Prostate gland (tissue), 2 donors: ENCODE results near the gene SPX. TPM values are rescaled to one million over a fixed set of nuclear protein-coding genes. Genes with fewer than 3 reads are reported as not detected.

Source experiments
- DNase-seq: peaks from one replicate; pipeline ENCODE4 v3.0.0-alpha.2; 2019; ENCODE audit warnings: low spot score
- H3K27ac ChIP-seq, 2 donors: fragments of 200-600 bp; sonication (generic); 2 replicates each; pipeline ENCODE4 v1.5.1; 2017 to 2019
- H3K27me3 ChIP-seq: fragments of 200-600 bp; sonication (generic); replicated peaks from 2 replicates; pipeline ENCODE4 v1.5.1; 2019; ENCODE audit not compliant: insufficient read depth
- H3K36me3 ChIP-seq, 2 donors: fragments of 200-600 bp; sonication (generic); 1 replicate in 1 of 2; 2 replicates in 1 of 2; pipeline versions ENCODE4 v1.5.1 to v1.8.1; 2017 to 2019
- H3K4me1 ChIP-seq: fragments of 200-600 bp; sonication (generic); replicated peaks from 2 replicates; pipeline ENCODE4 v1.5.1; 2019
- H3K4me3 ChIP-seq, 2 donors: fragments of 200-600 bp; sonication (generic); 2 replicates each; pipeline ENCODE4 v1.5.1; 2017 to 2019
- H3K9me3 ChIP-seq: fragments of 200-600 bp; sonication (generic); 2 replicates; pipeline ENCODE4 v1.5.1; 2017
- CTCF ChIP-seq, 4 experiments: fragments of 200-600 bp in 2 of 4; fragments of 450-650 bp in 2 of 4; sonication (generic) in 2 of 4; IDR thresholded peaks; 1 replicate in 3 of 4; 2 replicates in 1 of 4; pipeline ENCODE4 v1.5.1; 2016 to 2019; ENCODE audit warnings: antibody characterized with exemption in 4 of 4, mild to moderate bottlenecking in 2 of 4, moderate library complexity in 2 of 4
- POLR2A ChIP-seq: fragments of 450-650 bp; IDR thresholded peaks from one replicate; pipeline ENCODE4 v1.6.1; 2016; ENCODE audit warnings: antibody characterized with exemption, mild to moderate bottlenecking
- POLR2AphosphoS5 ChIP-seq: sonication (generic); formaldehyde crosslinking; IDR thresholded peaks from one replicate; pipeline ENCODE4 v1.6.1; 2017; ENCODE audit warnings: antibody characterized with exemption
- WGBS: methylation state at CpG from one replicate; pipeline ENCODE4 v1.1.5; 2018; 5-methylcytosine and 5-hydroxymethylcytosine counted together
- intact Hi-C: fragments of 100-400 bp; cut with DNase I; formaldehyde crosslinking; loops from one replicate; pipeline ENCODE4 v1.14.2; 2022
- total RNA-seq, 2 donors: library from RNA; depleted of rRNA; stranded (reverse); fragments of >200 nt; gene quantifications; one replicate each; pipeline ENCODE4 v1.1.0, GENCODE V29; 2016

SPX gene
- total RNA-seq, 2 donors from 2014 or later: 0.51 TPM; not detected in 1

GRCh38 chr12:21542403-21542802, 16.3 kb downstream of the SPX start:
- DNase-seq: no peak
- no peaks in the 10 kb centered on the region for H3K36me3 ChIP-seq
- H3K4me3 ChIP-seq: no peak overlapping the region
- H3K27ac ChIP-seq: no peak overlapping the region
- intact Hi-C loops: no loop called here
- no peaks in the 10 kb centered on the region for H3K4me1 ChIP-seq
- H3K27me3 ChIP-seq: no peaks in the 10 kb centered on the region
- no peaks in the 10 kb centered on the region for H3K9me3 ChIP-seq
- 57% methylated on average over 5 of the region's 5 CpGs for WGBS
- TF ChIP-seq CTCF (IDR thresholded peaks at IDR 0.05) (no peak), POLR2A (no peak), POLR2AphosphoS5 (no peak)

- DNase-seq: no peak
- no peaks in the 10 kb centered on the region for H3K4me1 ChIP-seq
- H3K27ac ChIP-seq: no peak overlapping the region
- no peaks in the 10 kb centered on the region for H3K9me3 ChIP-seq
- no peak overlapping the region for H3K4me3 ChIP-seq
- no peak for TF ChIP-seq POLR2A
- no peak for TF ChIP-seq CTCF (IDR thresholded peaks at IDR 0.05)
- TF ChIP-seq POLR2AphosphoS5: no peak
- intact Hi-C loops: no loop called here
- H3K36me3 ChIP-seq: no peaks in the 10 kb centered on the region
- H3K27me3 ChIP-seq: no peaks in the 10 kb centered on the region
Measured at GRCh38 chr12:21543151-21543550, 17.1 kb downstream of the SPX start.

DNA sequence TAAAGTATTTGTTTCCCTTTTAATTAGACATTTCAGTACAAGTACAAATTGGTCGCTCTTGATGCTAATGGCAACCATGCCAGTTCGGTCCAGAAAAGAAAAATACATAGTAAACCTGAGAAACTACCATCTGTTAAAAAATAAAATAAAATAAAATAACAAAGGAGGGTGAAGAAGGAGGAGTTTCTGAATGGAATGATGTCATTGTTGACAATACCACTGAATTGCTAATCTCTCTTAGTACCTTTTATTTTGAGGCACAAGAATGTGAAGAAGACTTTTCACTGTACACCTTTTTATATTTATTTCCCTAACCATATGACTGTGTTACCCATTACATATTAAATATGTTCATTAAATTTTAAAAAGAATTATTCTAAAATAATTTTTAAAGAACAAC, 19.5 kb downstream of the SPX start:
- no peak for DNase-seq
- Histone ChIP-seq H3K27ac (no peak overlapping the region), H3K4me1 (no peaks in the 10 kb centered on the region), H3K27me3 (no peaks in the 10 kb centered on the region), H3K4me3 (no peak overlapping the region), H3K9me3 (no peaks in the 10 kb centered on the region), H3K36me3 (no peaks in the 10 kb centered on the region)
- 91% methylated on average over 2 of the region's 2 CpGs for WGBS
- intact Hi-C loops: no loop called here
- TF ChIP-seq CTCF (IDR thresholded peaks at IDR 0.05): no peak
- TF ChIP-seq POLR2A: no peak

GRCh38 chr12:21546716-21547115, 20.6 kb downstream of the SPX start:
- H3K9me3 ChIP-seq: no peaks in the 10 kb centered on the region
- TF ChIP-seq POLR2A (no peak), POLR2AphosphoS5 (no peak), CTCF (IDR thresholded peaks at IDR 0.05) (no peak)
- H3K4me3 ChIP-seq: no peak overlapping the region
- DNase-seq: no peak
- no peaks in the 10 kb centered on the region for H3K4me1 ChIP-seq
- H3K27ac ChIP-seq: no peak overlapping the region
- H3K36me3 ChIP-seq: no peaks in the 10 kb centered on the region
- WGBS: 0% methylated on average over 1 of the region's 1 CpG
- intact Hi-C loops: no loop called here
- no peaks in the 10 kb centered on the region for H3K27me3 ChIP-seq

DNA sequence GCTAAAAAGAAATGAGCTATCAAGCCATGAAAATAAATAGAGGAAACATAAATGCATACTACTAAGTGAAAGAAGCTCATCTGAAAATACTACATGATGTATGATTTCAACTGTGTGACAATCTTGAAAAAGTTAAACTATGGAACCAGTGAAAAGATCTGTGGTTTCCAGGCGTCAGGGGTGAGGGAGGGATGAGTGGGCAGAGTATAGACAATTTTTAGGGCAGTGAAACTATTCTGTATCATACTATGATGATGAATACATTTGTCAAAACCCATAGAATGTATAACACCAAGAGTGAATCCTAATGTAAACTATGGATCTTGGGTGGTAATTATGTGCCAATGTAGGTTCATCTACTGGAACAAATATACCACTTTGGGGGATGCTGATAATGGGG, 21.3 kb downstream of the SPX start:
- WGBS: 77% methylated on average over 1 of the region's 1 CpG
- intact Hi-C loops: no loop called here
- Histone ChIP-seq H3K36me3 (no peaks in the 10 kb centered on the region), H3K9me3 (no peaks in the 10 kb centered on the region), H3K4me1 (no peaks in the 10 kb centered on the region), H3K27me3 (no peaks in the 10 kb centered on the region), H3K27ac (no peak overlapping the region), H3K4me3 (no peak overlapping the region)
- DNase-seq: no peak
- TF ChIP-seq POLR2A (no peak), POLR2AphosphoS5 (no peak), CTCF (IDR thresholded peaks at IDR 0.05) (no peak)
